Measurements from ENCODE around the gene GNRHR. TPM values are rescaled to one million over a fixed set of nuclear protein-coding genes. Genes with fewer than 3 reads are reported as not detected.

GNRHR gene
- total RNA-seq, 3 donors from 2014 or later, result not detected

DNA sequence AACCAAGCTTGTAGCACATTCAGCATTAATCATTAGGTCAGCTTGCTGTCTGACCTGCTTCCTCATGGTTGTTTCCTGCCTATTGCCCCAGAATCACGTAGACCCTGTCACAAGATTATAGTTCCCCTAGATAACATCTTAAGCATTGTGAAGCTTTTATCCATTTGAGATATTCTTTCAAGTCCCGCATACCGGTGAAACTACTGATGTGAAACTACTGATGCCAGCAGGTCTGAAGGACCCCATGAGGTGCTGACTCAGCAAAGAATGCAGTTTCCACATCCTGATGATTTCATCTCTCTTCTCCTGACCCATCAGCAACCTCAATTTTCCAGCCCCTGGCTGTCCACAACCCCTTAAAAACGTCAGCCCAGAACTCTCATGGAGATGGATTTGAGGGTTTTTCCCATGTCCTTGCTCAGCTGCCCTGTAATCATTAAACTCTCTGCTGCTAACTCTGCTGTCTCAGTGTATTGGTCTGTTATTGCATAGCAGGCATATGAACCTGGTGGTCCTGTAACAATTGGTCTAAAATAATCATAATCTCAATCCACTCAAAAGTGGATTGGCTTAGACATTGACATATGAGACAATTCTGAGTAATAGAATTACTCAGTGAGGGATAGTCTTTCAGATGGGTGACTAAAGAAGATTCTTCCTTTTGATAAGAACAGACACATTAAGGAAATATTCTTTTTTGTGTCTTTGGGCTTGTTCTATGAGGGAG lies 26.9 kb downstream of the GNRHR start:
- DNase-seq (ENCODE audit: low spot score in 2 of 2), result no peak
- H3K27me3 ChIP-seq, result no peaks in the 10 kb centered on the region
- TF ChIP-seq POLR2A (IDR thresholded peaks at IDR 0.05), result no peak
- no peak for TF ChIP-seq CTCF (IDR thresholded peaks at IDR 0.05)
- TF ChIP-seq POLR2AphosphoS5 (IDR thresholded peaks at IDR 0.05), result no peak

GRCh38 chr4:67725981-67726380 lies 28.2 kb downstream of the GNRHR start:
- no peaks in the 10 kb centered on the region for H3K27me3 ChIP-seq
- no peak overlapping the region for H3K27ac ChIP-seq
- no peaks in the 10 kb centered on the region for H3K4me1 ChIP-seq
- H3K9me3 ChIP-seq, result no peaks in the 10 kb centered on the region
- H3K36me3 ChIP-seq, result no peaks in the 10 kb centered on the region
- no peak for TF ChIP-seq POLR2A (IDR thresholded peaks at IDR 0.05)
- TF ChIP-seq POLR2AphosphoS5 (IDR thresholded peaks at IDR 0.05), result no peak
- no peak for TF ChIP-seq CTCF (IDR thresholded peaks at IDR 0.05)
- DNase-seq (ENCODE audit: low spot score in 2 of 2), result no peak
- intact Hi-C loops (cut with DNase I; ENCODE audit: low total_unique reads), result no loop called here
- H3K4me3 ChIP-seq, result no peak overlapping the region

More for the DNA sequence above, 26.9 kb downstream of the GNRHR start:
- intact Hi-C loops (cut with DNase I; ENCODE audit: low total_unique reads), result no loop called here
- Histone ChIP-seq H3K36me3 (no peaks in the 10 kb centered on the region), H3K4me1 (no peaks in the 10 kb centered on the region), H3K27ac (no peak overlapping the region), H3K9me3 (no peaks in the 10 kb centered on the region), H3K4me3 (no peak overlapping the region)

DNA sequence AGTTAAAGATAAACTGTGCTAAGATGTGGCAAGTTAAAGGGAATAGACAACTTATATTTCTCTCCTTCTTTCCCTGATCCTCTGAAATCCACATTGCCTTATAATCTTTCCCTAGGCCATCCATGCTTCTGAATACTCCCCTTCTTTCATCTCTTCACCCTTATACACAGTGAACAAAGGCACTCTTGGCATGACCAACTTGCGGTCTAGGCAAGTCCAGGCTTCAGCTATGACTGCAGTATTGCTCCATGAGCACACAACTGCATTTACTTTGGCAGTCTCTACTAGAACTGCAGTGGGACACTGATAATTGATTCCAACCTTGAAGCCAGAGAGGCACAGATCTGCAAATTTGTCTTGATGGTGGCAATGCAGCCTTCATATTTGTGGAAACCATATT lies 29.1 kb downstream of the GNRHR start:
- no peaks in the 10 kb centered on the region for H3K9me3 ChIP-seq
- intact Hi-C loops (cut with DNase I; ENCODE audit: low total_unique reads), result no loop called here
- H3K4me1 ChIP-seq, result no peaks in the 10 kb centered on the region
- DNase-seq (ENCODE audit: low spot score in 2 of 2), result peak in 1 of 2 donors; percentile 35
- no peak for TF ChIP-seq POLR2A (IDR thresholded peaks at IDR 0.05)
- TF ChIP-seq POLR2AphosphoS5 (IDR thresholded peaks at IDR 0.05), result no peak
- TF ChIP-seq CTCF (IDR thresholded peaks at IDR 0.05), result no peak
- H3K27ac ChIP-seq, result no peak overlapping the region
- no peaks in the 10 kb centered on the region for H3K27me3 ChIP-seq
- H3K36me3 ChIP-seq, result no peaks in the 10 kb centered on the region
- no peak overlapping the region for H3K4me3 ChIP-seq

GRCh38 chr4:67723949-67724348 lies 30.2 kb downstream of the GNRHR start:
- no peaks in the 10 kb centered on the region for H3K4me1 ChIP-seq
- no peak for DNase-seq (ENCODE audit: low spot score in 2 of 2)
- H3K36me3 ChIP-seq, result no peaks in the 10 kb centered on the region
- intact Hi-C loops (cut with DNase I; ENCODE audit: low total_unique reads), result no loop called here
- no peak overlapping the region for H3K27ac ChIP-seq
- H3K27me3 ChIP-seq, result no peaks in the 10 kb centered on the region
- TF ChIP-seq POLR2A (IDR thresholded peaks at IDR 0.05) (no peak), CTCF (IDR thresholded peaks at IDR 0.05) (no peak), POLR2AphosphoS5 (IDR thresholded peaks at IDR 0.05) (no peak)
- H3K9me3 ChIP-seq, result no peaks in the 10 kb centered on the region
- H3K4me3 ChIP-seq, result no peak overlapping the region

- intact Hi-C loops (cut with DNase I; ENCODE audit: low total_unique reads), result no loop called here
- H3K27ac ChIP-seq, result no peak overlapping the region
- H3K4me3 ChIP-seq, result no peak overlapping the region
- H3K36me3 ChIP-seq, result no peaks in the 10 kb centered on the region
- H3K27me3 ChIP-seq, result no peaks in the 10 kb centered on the region
- no peaks in the 10 kb centered on the region for H3K9me3 ChIP-seq
- H3K4me1 ChIP-seq, result no peaks in the 10 kb centered on the region
- no peak for TF ChIP-seq POLR2A (IDR thresholded peaks at IDR 0.05)
- no peak for TF ChIP-seq CTCF (IDR thresholded peaks at IDR 0.05)
- no peak for TF ChIP-seq POLR2AphosphoS5 (IDR thresholded peaks at IDR 0.05)
- no peak for DNase-seq (ENCODE audit: low spot score in 2 of 2)
These were observed 30.8 kb downstream of the GNRHR start for GRCh38 chr4:67723341-67723740.
